GM18505 (cell line): ENCODE measurements around the gene BICD2.
"Not testable (repeated sequence)": the region's sequence is repeated elsewhere in the genome, so short reads cannot be mapped to it uniquely, and the experiment has no call there.

Source experiments
- ATAC-seq: cut with Tn5 transposase; IDR thresholded peaks from one replicate; pipeline ENCODE4 v1.9.1; 2021; ENCODE audit not compliant: unreplicated experiment
- POLR2A ChIP-seq: IDR thresholded peaks from 4 replicates; pipeline ENCODE4 v1.6.1; 2011; ENCODE audit warnings: borderline replicate concordance; ENCODE audit not compliant: insufficient read depth, insufficient read length; ENCODE audit errors: extremely low read depth

Gene BICD2

GRCh38 chr9:92790542-92791527 is 26.2 kb upstream of the BICD2 start:
- no peak for TF ChIP-seq POLR2A
- ATAC-seq = no peak

DNA sequence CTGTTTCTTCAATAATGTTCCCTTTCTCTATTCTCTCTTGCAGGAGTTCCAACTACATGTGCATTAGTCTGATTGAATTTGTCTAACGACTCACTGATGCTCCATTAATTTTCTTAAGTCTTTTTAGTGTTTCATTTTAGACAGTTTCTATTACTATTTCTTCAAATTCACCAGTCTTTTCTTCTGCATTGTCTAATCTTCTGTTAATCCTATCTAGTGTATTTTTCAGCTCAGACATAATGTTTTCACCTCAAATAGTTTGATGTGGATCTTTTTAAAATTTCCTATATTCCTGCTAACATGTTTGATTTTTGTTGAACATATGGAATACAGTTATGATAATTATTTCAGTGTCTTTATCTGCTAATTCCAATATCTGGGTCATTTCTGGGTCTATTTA is 21.7 kb upstream of the BICD2 start:
- no peak for ATAC-seq
- no peak for TF ChIP-seq POLR2A

DNA sequence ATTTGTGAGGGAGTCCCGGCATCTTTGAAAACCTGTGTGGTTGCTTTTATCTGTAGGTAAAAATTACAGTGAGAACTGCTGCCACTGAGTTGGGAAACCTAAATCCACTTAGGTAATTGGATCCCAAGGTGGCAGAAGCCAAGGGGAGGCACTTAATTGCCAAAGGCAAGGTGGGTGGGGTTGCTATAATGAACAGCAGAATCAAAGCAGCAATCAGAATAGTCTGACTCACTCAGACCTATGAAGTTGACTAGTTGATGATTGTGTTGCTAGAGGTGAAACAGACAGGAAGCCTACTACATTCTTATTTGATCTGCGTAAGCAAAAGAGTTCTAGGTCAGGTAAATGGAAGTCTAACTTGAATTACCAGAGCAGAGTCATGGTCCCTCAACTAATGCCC is 17.3 kb upstream of the BICD2 start:
- ATAC-seq = no peak
- no peak for TF ChIP-seq POLR2A

DNA sequence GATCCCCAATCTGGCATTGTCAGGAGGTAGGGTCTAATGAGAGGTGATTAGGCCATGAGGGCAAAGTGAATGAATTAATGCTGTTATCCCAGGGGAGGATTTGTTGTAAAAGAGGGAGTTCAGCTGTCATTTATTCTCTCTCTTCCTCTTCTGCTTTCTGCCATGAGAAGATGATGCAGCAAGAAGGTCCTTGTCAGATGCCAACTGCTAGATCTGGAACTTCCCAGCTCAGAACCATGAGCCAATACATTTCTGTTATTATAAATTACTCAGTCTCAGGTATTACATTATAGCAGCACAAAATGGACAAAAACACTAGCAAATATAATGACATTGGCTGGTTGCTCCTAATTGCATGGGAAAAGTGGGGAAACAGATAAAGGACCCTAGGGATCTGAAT is 15.6 kb upstream of the BICD2 start:
- TF ChIP-seq POLR2A = no peak
- ATAC-seq = no peak

DNA sequence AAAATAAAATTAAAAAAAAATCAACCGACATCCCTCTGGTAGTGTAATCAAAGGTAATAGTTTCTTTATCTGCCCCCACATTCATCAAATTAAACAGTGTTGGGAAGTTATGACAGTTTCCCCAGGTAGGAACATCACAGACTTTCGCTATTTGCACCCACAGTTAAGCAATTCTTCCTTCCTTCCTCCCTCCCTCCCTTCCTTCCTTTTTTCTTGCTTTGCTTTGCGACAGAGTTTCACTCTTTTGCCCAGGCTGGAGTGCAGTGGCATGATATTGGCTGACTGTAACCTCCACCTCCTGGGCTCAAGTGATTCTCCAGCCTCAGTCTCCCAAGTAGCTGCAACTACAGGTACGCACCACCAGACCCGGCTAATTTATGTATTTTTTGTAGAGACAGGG is 10.8 kb upstream of the BICD2 start:
- TF ChIP-seq POLR2A = no peak
- ATAC-seq = no peak

- TF ChIP-seq POLR2A = no peak
- no peak for ATAC-seq
These were observed 9.6 kb upstream of the BICD2 start for GRCh38 chr9:92774274-92774673.

- no peak for TF ChIP-seq POLR2A
- ATAC-seq = no peak
These were observed 9.2 kb upstream of the BICD2 start for GRCh38 chr9:92773810-92774209.

- ATAC-seq = no peak
- no peak for TF ChIP-seq POLR2A
These were observed 6.7 kb upstream of the BICD2 start for GRCh38 chr9:92771309-92771708.

DNA sequence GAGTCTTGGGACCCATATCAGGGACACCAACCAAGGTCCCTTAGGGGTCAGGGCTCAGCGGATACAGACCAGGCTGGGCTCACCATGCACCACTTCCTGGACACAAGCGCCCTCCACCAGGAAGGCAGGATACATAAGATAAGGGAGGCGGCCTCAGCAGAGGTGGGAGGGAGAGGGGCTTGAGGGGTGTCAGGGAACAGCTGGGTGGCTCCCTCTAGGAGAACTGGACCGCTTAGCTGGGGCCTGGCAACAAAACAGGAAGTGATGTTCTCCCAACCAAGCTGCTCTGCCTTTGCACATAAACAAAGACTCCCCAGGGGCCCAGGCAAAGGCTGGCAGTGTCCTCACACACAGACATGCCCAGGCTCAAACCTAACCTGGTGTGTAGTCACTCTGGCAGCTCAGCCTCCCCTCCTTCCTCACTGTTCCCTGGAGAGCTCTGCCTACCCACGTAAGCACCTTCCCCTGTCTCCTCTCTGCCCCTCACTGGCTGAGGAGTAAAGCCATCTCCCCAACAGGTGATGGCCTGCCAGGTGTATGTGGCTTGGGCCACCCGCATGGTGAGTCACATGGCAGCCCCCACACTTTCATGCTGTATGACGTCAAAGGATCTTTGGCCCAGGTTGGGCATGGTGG is 5.8 kb upstream of the BICD2 start:
- TF ChIP-seq POLR2A = no peak
- no peak for ATAC-seq

GRCh38 chr9:92769990-92770359 is 5.3 kb upstream of the BICD2 start:
- no peak for ATAC-seq
- no peak for TF ChIP-seq POLR2A

- no peak for TF ChIP-seq POLR2A
- ATAC-seq = no peak
These were observed 4.7 kb upstream of the BICD2 start for GRCh38 chr9:92769286-92769685.

DNA sequence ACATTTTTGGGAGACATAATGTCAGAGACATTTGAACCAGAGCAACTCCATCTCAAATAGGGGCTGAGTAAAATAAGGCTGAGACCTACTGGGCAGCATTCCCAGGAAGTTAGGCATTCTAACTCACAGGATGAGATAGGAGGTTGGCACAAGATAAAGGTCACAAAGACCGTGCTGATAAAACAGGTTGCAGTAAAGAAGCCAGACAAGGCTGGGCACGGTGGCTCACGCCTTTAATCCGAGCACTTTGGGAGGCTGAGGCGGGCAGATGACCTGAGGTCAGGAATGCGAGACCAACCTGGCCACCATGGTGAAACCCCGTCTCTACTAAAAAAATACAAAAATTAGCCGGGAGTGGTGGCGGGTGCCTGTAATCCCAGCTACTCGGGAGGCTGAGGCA is 4.2 kb upstream of the BICD2 start:
- ATAC-seq = not testable (repeated sequence)

- TF ChIP-seq POLR2A = no peak
These were observed 2.7 kb upstream of the BICD2 start for GRCh38 chr9:92767066-92768054.

More at GRCh38 chr9:92767066-92768054, 2.7 kb upstream of the BICD2 start:
- no peak for ATAC-seq
